GM12878 (cell line): Measurements from ENCODE around the gene CLEC1A. TPM values are rescaled to one million over a fixed set of nuclear protein-coding genes. Genes with fewer than 3 reads are reported as not detected.
A peak's percentile ranks its signal among the peaks of the same experiment; 100 is the strongest.

Source experiments
- ATAC-seq: fragments of 200-7000 bp; cut with Tn5 transposase; 3 replicates; pipeline ENCODE4 v1.9.1; 2020; ENCODE audit warnings: mild to moderate bottlenecking, moderate library complexity
- BruUV-seq: library from RNA; stranded (reverse); fragments of 400-500 nt; replicated peaks from 2 replicates; lab custom pipeline; 2021; lab: Mats Ljungman, UMichigan
- CTCF ChIA-PET: fragments of 300-600 bp; sonication (Branson Sonifier 250); formaldehyde crosslinking; extraction: SDS; loops from one replicate; lab custom pipeline; 2021; ENCODE audit warnings: inconsistent platforms; lab: Yijun Ruan, JAX
- POLR2A ChIA-PET: fragments of 350-600 bp; formaldehyde crosslinking; extraction: SDS; loops from one replicate; lab custom pipeline; 2021; ENCODE audit warnings: inconsistent platforms; lab: Charles Lee
- RAD21 ChIA-PET: fragments of 300-600 bp; sonication (Branson Sonifier 250); formaldehyde crosslinking; loops from one replicate; lab custom pipeline; 2023; ENCODE audit warnings: antibody characterized with exemption; ENCODE audit not compliant: unreplicated experiment; lab: Charles Lee
- SMC1A ChIA-PET: fragments of 300-600 bp; sonication (Branson Sonifier 250); formaldehyde crosslinking; loops from one replicate; lab custom pipeline; 2023; ENCODE audit not compliant: unreplicated experiment, uncharacterized antibody; lab: Charles Lee
- DNase-seq: peaks from one replicate; pipeline ENCODE4 v3.0.0-alpha.2; 2011; ENCODE audit warnings: low read depth, low spot score
- FAIRE-seq: peaks from 3 replicates; lab custom pipeline; 2011; peaks lifted over from hg19 to GRCh38; lab: Jason Lieb, UNC
- H2AFZ ChIP-seq: 2 replicates; pipeline ENCODE4 v1.6.0; 2011; ENCODE audit warnings: low read depth, low read length, control low read depth; ENCODE audit not compliant: control insufficient read depth
- H3K27ac ChIP-seq: 2 replicates; pipeline ENCODE4 v1.5.1; 2011; ENCODE audit warnings: control low read depth; ENCODE audit not compliant: control insufficient read depth, insufficient read depth
- H3K27me3 ChIP-seq, 2 experiments: replicated peaks in 1 of 2; 2 replicates each; pipeline versions ENCODE4 v1.6.0 to v1.6.1; 2011; ENCODE audit warnings: low read length in 1 of 2; ENCODE audit not compliant: control insufficient read depth in 2 of 2, insufficient read depth in 2 of 2
- H3K36me3 ChIP-seq, 2 experiments: 2 replicates each; pipeline ENCODE4 v1.5.1; 2011; ENCODE audit warnings: low read length in 1 of 2; ENCODE audit not compliant: control insufficient read depth in 2 of 2, insufficient read depth in 2 of 2
- H3K4me1 ChIP-seq: 2 replicates; pipeline ENCODE4 v1.6.1; 2011; ENCODE audit warnings: mild to moderate bottlenecking, low read length, moderate library complexity, mixed read lengths; ENCODE audit not compliant: control insufficient read depth, insufficient read depth
- H3K4me2 ChIP-seq: 2 replicates; pipeline ENCODE4 v1.6.0; 2011; ENCODE audit warnings: control low read depth; ENCODE audit not compliant: control insufficient read depth, insufficient read depth
- H3K4me3 ChIP-seq: fragments of 200-600 bp; sonication (generic); 2 replicates; pipeline ENCODE4 v1.5.1; 2016
- H3K79me2 ChIP-seq: 2 replicates; pipeline ENCODE4 v1.6.0; 2011; ENCODE audit warnings: low read length; ENCODE audit not compliant: control insufficient read depth, insufficient read depth
- H3K9ac ChIP-seq: 2 replicates; pipeline ENCODE4 v1.8.0; 2011; ENCODE audit warnings: low read length, control low read depth, mixed read lengths; ENCODE audit not compliant: control insufficient read depth, insufficient read depth
- H3K9me3 ChIP-seq: replicated peaks from 3 replicates; pipeline ENCODE4 v1.5.1; 2011; ENCODE audit warnings: mild to moderate bottlenecking, low read length; ENCODE audit not compliant: control insufficient read depth, insufficient read depth
- H4K20me1 ChIP-seq: 2 replicates; pipeline ENCODE4 v1.6.0; 2011; ENCODE audit not compliant: control insufficient read depth, insufficient read depth
- BCL11A ChIP-seq: IDR thresholded peaks from 2 replicates; pipeline ENCODE4 v1.6.1; 2011; ENCODE audit warnings: low read depth, low read length
- FOS ChIP-seq: IDR thresholded peaks from 3 replicates; pipeline ENCODE4 v1.6.1; 2011; ENCODE audit warnings: borderline replicate concordance; ENCODE audit not compliant: insufficient read length; ENCODE audit errors: extremely low read depth
- FOXM1 ChIP-seq: IDR thresholded peaks from 2 replicates; pipeline ENCODE4 v1.6.1; 2012; ENCODE audit warnings: low read depth, mild to moderate bottlenecking, inconsistent platforms, low read length, moderate library complexity
- HCFC1 ChIP-seq: fragments of 150-350 bp; IDR thresholded peaks from 2 replicates; pipeline ENCODE4 v1.6.1; 2014; ENCODE audit warnings: low read length
- MLLT1 ChIP-seq: fragments of 450-650 bp; IDR thresholded peaks from 2 replicates; pipeline ENCODE4 v1.6.1; 2016; ENCODE audit warnings: mild to moderate bottlenecking
- MTA3 ChIP-seq: IDR thresholded peaks from 2 replicates; pipeline ENCODE4 v1.6.1; 2012; ENCODE audit warnings: low read length, inconsistent platforms, borderline replicate concordance
- NFIC ChIP-seq: IDR thresholded peaks from 2 replicates; pipeline ENCODE4 v1.6.1; 2012; ENCODE audit warnings: low read depth, mild to moderate bottlenecking, inconsistent platforms, low read length, moderate library complexity
- RUNX3 ChIP-seq: IDR thresholded peaks from 2 replicates; pipeline ENCODE4 v1.6.1; 2012; ENCODE audit warnings: low read length, inconsistent platforms
- SMC3 ChIP-seq: IDR thresholded peaks from 2 replicates; pipeline ENCODE4 v1.6.1; 2011; ENCODE audit warnings: low read length, improper control_type of control experiment, borderline replicate concordance
- TBL1XR1 ChIP-seq: IDR thresholded peaks from 2 replicates; pipeline ENCODE4 v1.6.1; 2012; ENCODE audit warnings: low read depth, low read length, improper control_type of control experiment
- TCF7 ChIP-seq: IDR thresholded peaks from 2 replicates; pipeline ENCODE4 v1.6.1; 2014; ENCODE audit warnings: antibody characterized with exemption, borderline replicate concordance
- YY1 ChIP-seq: IDR thresholded peaks from 2 replicates; pipeline ENCODE4 v1.6.1; 2011; ENCODE audit warnings: low read depth, mild to moderate bottlenecking, low read length
- ZNF24 ChIP-seq: fragments of 450-650 bp; IDR thresholded peaks from 2 replicates; pipeline ENCODE4 v1.6.1; 2017; ENCODE audit warnings: antibody characterized with exemption, mild to moderate bottlenecking
- ZNF687 ChIP-seq: fragments of 450-650 bp; IDR thresholded peaks from 2 replicates; pipeline ENCODE4 v1.6.1; 2017; ENCODE audit warnings: mild to moderate bottlenecking, moderate library complexity
- WGBS: methylation state at CpG from one replicate; pipeline ENCODE4 v1.1.6; 2016; ENCODE audit warnings: low lambda C conversion rate; ENCODE audit not compliant: insufficient replicate concordance, insufficient coverage; ENCODE audit errors: missing lambda C conversion rate; 5-methylcytosine and 5-hydroxymethylcytosine counted together
- in situ Hi-C: fragments of 300-500 bp; cut with MboI; formaldehyde crosslinking; loops from 9 replicates; pipeline ENCODE4 v1.14.3; 2018; ENCODE audit warnings: mixed read lengths
- intact Hi-C: fragments of 100-400 bp; cut with micrococcal nuclease; formaldehyde crosslinking; loops from one replicate; pipeline ENCODE4 v1.14.2; 2022; ENCODE audit not compliant: unreplicated experiment
- polyA plus RNA-seq, 11 experiments: library from polyadenylated mRNA; depleted of rRNA in 4 of 11; unstranded in 6 of 11; stranded (reverse) in 5 of 11; fragments of >200 nt; fragmentation: Nextera tagmentation in 4 of 11; fragmentation: Illumina TruSeq in 1 of 11; extraction: Ambion mirVana in 4 of 11; extraction: Trizol in 1 of 11; gene quantifications; 1 replicate in 1 of 11; 2 replicates in 10 of 11; pipeline versions ENCODE4 v1.2.1 to v1.2.3, GENCODE V29; 2011 to 2016; ENCODE audit warnings: inconsistent platforms in 2 of 11, missing spikeins in 2 of 11, low read depth in 1 of 11
- total RNA-seq, 4 experiments: library from RNA; depleted of rRNA in 3 of 4; stranded (reverse); fragments of >200 nt in 3 of 4; fragmentation: Illumina TruSeq in 1 of 4; extraction: Trizol in 1 of 4; gene quantifications; 2 replicates each; pipeline versions ENCODE4 v1.2.1 to v1.2.3, GENCODE V29; 2013 to 2021
- TF ChIP-seq, protein P1 (sequence below), 3 experiments: IDR thresholded peaks in 2 of 3; conservative IDR thresholded peaks in 1 of 3; 2 replicates each; pipeline ENCODE4 v1.5.1; 2011; ENCODE audit warnings: low read depth in 3 of 3, low read length in 3 of 3, mild to moderate bottlenecking in 3 of 3, control low read depth in 2 of 3, moderate library complexity in 2 of 3, inconsistent platforms in 1 of 3, mixed read lengths in 1 of 3; ENCODE audit not compliant: control insufficient read depth in 2 of 3, insufficient read depth in 1 of 3; ENCODE audit errors: extremely low read depth in 1 of 3

The CLEC1A gene
- total and polyA plus RNA-seq, 10 of the 15 experiments (the other 5 are each of a cell fraction or from before 2014, with no cell fraction given), result not detected

DNA sequence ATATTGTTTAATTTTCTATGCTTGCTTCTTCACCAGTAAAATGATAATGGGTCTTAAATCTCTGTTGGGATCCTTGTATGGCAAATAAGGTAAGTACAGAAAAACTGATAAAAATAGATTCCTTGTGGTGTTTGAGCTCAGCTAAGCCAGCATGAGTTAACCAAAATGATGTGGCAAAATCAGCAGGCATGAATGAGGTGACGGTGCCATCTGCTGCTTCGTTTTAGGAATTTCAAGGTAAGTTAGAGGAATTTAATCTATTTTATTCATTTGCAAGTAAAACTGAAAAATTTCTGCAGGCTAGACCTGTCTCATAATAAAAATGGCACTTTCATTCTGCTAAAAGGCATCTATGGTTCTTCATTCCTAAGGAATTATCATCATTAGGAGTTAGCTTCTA lies 41.2 kb upstream of the CLEC1A start:
- ATAC-seq (peak; percentile 47; the same call in 2 of the 3 replicates), DNase-seq (peak; percentile 48)
- no peak overlapping the region for H3K4me2 ChIP-seq
- TF ChIP-seq SMC3 (peak; percentile 91), NFIC (no peak), YY1 (0 out of 2 replicates have a peak, but pooled peaks have one; percentile 23), FOXM1 (no peak), FOS (no peak), MLLT1 (no peak), BCL11A (no peak), ZNF687 (no peak), ZNF24 (no peak), HCFC1 (no peak), RUNX3 (peak; percentile 47; the same call in 1 of the 2 replicates), TBL1XR1 (no peak), TCF7 (no peak), MTA3 (no peak)
- TF ChIP-seq, protein P1, sequence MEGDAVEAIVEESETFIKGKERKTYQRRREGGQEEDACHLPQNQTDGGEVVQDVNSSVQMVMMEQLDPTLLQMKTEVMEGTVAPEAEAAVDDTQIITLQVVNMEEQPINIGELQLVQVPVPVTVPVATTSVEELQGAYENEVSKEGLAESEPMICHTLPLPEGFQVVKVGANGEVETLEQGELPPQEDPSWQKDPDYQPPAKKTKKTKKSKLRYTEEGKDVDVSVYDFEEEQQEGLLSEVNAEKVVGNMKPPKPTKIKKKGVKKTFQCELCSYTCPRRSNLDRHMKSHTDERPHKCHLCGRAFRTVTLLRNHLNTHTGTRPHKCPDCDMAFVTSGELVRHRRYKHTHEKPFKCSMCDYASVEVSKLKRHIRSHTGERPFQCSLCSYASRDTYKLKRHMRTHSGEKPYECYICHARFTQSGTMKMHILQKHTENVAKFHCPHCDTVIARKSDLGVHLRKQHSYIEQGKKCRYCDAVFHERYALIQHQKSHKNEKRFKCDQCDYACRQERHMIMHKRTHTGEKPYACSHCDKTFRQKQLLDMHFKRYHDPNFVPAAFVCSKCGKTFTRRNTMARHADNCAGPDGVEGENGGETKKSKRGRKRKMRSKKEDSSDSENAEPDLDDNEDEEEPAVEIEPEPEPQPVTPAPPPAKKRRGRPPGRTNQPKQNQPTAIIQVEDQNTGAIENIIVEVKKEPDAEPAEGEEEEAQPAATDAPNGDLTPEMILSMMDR (IDR thresholded peaks at IDR 0.05 in 2 of 3, conservative IDR thresholded peaks at IDR 0.05 in 1 of 3; ENCODE audit: control insufficient read depth in 2 of 3, extremely low read depth in 1 of 3, insufficient read depth in 1 of 3, low read depth in 3 of 3, low read length in 3 of 3), result peak; percentile 47 to 77 (median 57); a peak in 5 of 6 replicates

More for the DNA sequence above, 41.2 kb upstream of the CLEC1A start:
- peak; percentile 88 for FAIRE-seq
- intact Hi-C loops (loop anchor here (1.0 to 5.0 kb wide), 4 partner anchors 106 to 393 kb away; partner anchors contain the start of gene CLEC12B), in situ Hi-C loops (loop anchor here (5.0 kb wide), 3 partner anchors 108 to 393 kb away; partner anchors contain the start of gene CLEC9A)
- Histone ChIP-seq H4K20me1 (no peaks in the 10 kb centered on the region), H3K4me1 (no peaks in the 10 kb centered on the region), H2AFZ (no peak overlapping the region), H3K27ac (no peak overlapping the region), H3K4me3 (no peak overlapping the region), H3K27me3 (no peaks in the 10 kb centered on the region; a peak in 1 of 4 replicates), H3K79me2 (no peaks in the 10 kb centered on the region), H3K9me3 (no peaks in the 10 kb centered on the region), H3K9ac (no peak overlapping the region), H3K36me3 (no peaks in the 10 kb centered on the region)
- no TSS peak for BruUV-seq
- ChIA-PET RAD21 (interaction anchor here (0.9 to 2.2 kb wide), 9 partner anchors 10 to 397 kb away, joined by 3 to 16 read pairs (median 7); partner anchors contain the start of genes CLEC12B and CLEC7A), CTCF (interaction anchor here (0.9 to 3.6 kb wide), 22 partner anchors 10 to 397 kb away, joined by 3 to 34 read pairs (median 5); partner anchors contain the start of genes CLEC12B and CLEC7A), SMC1A (interaction anchor here (0.6 to 3.0 kb wide), 15 partner anchors 9 to 397 kb away, joined by 3 to 21 read pairs (median 4); partner anchors contain the start of genes CLEC12B and CLEC7A), POLR2A (interaction anchor here (1.3 kb wide), 1 partner anchor 326 kb away, joined by 4 read pairs; no protein-coding TSS in a partner anchor)
- WGBS, result 0% methylated on average over 2 of the region's 2 CpGs
